Astrocyte of the cerebellum (primary cell): ENCODE results near the gene DOCK1.

Source experiments
- DNase-seq: peaks from one replicate; pipeline ENCODE4 v3.0.0-alpha.2; 2011; ENCODE audit warnings: low read depth
- H3K4me3 ChIP-seq: 2 replicates; pipeline ENCODE4 v1.5.1; 2011; ENCODE audit warnings: mild to moderate bottlenecking, low read depth, low read length, moderate library complexity
- in situ Hi-C: cut with HindIII; loops from 2 replicates; pipeline ENCODE4 v1.10.0; 2017; ENCODE audit warnings: low sequenced_read_pairs
- TF ChIP-seq, protein P1 (sequence below): IDR thresholded peaks from 2 replicates; pipeline ENCODE4 v1.5.1; 2012; ENCODE audit warnings: low read length, low read depth, moderate library complexity, mild to moderate bottlenecking; ENCODE audit errors: missing control alignments

DOCK1 gene

DNA sequence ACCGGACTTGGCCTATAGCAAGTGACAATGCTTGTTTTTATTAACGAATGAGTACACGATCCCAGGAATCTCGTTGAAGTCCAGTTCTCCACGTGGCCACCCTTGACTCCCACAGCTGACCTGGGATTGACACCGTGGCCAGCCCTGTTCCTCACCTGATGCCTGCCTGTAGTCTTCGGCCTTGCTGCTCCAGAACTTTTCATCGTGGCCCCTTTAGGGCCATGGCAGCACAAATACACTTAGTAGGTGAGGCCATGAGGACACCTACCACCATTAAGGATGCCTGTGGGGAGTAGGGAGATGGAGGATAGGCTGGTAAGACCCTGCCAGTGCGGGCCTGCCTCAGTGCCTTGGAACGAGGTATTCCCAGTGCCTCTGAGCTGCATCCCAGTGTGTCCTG, 321.8 kb downstream of the DOCK1 start:
- H3K4me3 ChIP-seq: no peak overlapping the region
- no peak for DNase-seq
- TF ChIP-seq, protein P1, sequence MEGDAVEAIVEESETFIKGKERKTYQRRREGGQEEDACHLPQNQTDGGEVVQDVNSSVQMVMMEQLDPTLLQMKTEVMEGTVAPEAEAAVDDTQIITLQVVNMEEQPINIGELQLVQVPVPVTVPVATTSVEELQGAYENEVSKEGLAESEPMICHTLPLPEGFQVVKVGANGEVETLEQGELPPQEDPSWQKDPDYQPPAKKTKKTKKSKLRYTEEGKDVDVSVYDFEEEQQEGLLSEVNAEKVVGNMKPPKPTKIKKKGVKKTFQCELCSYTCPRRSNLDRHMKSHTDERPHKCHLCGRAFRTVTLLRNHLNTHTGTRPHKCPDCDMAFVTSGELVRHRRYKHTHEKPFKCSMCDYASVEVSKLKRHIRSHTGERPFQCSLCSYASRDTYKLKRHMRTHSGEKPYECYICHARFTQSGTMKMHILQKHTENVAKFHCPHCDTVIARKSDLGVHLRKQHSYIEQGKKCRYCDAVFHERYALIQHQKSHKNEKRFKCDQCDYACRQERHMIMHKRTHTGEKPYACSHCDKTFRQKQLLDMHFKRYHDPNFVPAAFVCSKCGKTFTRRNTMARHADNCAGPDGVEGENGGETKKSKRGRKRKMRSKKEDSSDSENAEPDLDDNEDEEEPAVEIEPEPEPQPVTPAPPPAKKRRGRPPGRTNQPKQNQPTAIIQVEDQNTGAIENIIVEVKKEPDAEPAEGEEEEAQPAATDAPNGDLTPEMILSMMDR: no peak
- in situ Hi-C loops: no loop called here

DNA sequence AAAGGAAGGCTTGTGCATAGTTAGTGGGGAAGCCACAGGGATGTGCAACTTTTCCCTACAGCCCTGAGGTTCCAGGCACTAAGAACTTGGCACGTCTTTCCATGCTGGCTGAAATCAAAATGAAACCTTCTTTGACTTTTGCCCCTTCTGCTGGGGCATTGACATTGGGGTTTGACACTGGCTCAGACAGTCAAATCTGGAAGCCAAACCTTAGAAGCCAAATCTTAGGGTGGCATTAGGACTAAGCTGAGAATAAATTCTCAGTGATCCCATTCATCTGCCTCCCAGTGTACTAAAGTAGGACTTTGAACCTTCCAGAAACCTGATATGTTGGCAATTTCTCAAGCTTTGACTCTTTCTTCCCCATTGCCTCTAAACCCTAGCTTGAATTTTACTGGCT, 322.4 kb downstream of the DOCK1 start:
- in situ Hi-C loops: no loop called here

DNA sequence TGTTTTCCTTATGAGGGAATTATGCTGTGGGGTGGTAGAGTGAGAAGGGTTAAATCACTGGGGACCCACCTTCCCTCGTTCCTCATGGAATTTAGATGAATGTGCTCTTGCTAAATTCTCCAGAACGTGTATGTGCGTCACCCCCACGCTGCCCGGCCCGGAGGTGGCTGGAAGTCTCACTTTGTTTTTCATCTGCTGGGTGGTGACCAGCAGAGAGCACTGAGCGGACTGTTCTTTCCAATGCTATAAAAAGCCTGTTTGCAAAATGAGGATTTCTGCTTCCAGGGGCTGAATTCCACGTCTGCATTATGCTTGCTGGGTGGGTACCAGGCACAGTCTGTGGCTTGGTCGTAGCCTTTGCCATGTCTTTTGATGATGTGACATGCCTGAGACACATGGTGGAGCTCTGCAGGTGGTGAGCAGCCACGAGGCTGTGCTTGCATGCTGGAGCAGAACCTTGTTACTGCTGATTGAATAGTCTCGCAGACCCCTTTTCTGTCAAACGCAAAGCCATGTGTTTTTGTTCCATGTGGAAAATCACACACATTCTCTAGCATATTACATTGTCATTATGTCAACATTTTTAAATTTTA, 323.1 kb downstream of the DOCK1 start:
- TF ChIP-seq, protein P1: no peak

More for the DNA sequence above, 322.4 kb downstream of the DOCK1 start:
- TF ChIP-seq, protein P1: no peak
- H3K4me3 ChIP-seq: no peak overlapping the region
- no peak for DNase-seq

DNA sequence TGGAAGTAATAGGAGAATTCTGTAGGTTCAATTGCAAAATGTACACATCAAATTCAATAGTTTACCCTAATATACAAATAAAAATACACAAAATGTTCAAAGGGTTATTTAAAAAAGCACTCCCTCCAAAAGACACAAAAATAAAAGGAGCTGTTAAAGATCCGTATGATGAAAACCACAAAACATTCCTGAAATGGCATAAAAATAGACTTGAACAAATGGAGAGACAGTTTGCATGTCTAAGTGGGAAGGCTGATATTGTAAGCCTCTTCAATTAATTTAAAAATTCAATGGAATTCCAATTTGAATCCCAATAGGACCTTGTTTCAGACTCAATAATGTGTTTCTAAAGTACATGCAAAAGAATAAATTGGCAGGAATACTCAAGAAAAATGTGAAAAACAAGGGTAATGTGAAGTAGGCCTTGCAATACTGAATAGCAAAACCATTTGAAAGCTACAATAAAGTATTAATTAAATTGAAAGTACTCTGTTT, 329.1 kb downstream of the DOCK1 start:
- no peak for DNase-seq
- TF ChIP-seq, protein P1: no peak
- no peak overlapping the region for H3K4me3 ChIP-seq
- in situ Hi-C loops: no loop called here

More for the DNA sequence above, 323.1 kb downstream of the DOCK1 start:
- DNase-seq: no peak
- H3K4me3 ChIP-seq: no peak overlapping the region
- in situ Hi-C loops: no loop called here

DNA sequence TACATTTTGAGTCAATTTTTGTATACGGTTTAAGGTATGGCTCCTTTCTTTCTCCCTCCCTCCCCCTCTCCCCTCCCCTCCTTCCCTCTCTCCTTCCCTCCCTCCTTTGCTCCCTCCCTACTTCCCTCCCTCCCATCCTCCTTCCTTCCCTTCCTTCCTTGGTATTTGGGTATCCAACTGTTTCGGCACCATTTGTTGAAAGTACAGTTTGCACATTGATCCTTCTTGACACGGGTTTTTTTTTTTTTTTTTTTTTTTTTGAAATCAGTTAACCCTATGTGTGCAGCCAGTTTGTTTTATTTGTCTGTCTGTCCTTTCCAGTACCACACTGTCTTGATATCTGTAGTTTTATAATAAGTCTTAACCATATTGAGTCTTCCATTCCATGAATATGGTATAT, 331.0 kb downstream of the DOCK1 start:
- DNase-seq: no peak
- in situ Hi-C loops: no loop called here
- no peak overlapping the region for H3K4me3 ChIP-seq
- TF ChIP-seq, protein P1: no peak

DNA sequence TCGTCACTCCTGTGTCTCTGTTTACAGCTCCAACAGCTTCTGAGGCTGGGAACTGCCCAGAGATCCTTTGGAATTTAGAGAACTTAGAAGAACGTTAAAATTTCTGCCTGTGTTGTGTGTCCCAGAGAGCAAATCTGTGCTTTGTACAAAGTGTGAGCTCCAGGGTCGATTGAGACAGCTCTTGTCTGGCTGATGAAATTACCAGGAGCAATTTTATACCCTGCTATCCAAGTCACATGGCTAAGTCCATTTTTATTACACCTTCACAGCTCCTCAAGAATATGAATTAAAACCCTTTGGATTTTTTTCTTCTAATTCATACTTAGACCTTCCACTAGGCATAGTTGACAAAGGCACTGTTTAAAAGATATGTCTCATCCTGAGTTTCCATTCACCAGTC, 337.7 kb downstream of the DOCK1 start:
- DNase-seq: no peak
- H3K4me3 ChIP-seq: no peak overlapping the region
- in situ Hi-C loops: no loop called here
- TF ChIP-seq, protein P1: no peak
